Mammary epithelial cell (primary cell): Measurements from ENCODE around the gene ALPI.
"Not testable (repeated sequence)": the region's sequence is repeated elsewhere in the genome, so short reads cannot be mapped to it uniquely, and the experiment has no call there.

Source experiments
- EZH2 ChIP-seq: IDR thresholded peaks from 2 replicates; pipeline ENCODE4 v1.6.1; 2012; ENCODE audit warnings: low read length, inconsistent platforms, borderline replicate concordance
- TF ChIP-seq, protein P1 (sequence below), 2 donors: IDR thresholded peaks in 1 of 2; conservative IDR thresholded peaks in 1 of 2; 2 replicates each; pipeline ENCODE4 v1.5.1; 2011 to 2012; ENCODE audit warnings: inconsistent platforms in 2 of 2, low read length in 2 of 2, mild to moderate bottlenecking in 2 of 2, control low read depth in 1 of 2, low read depth in 1 of 2; ENCODE audit not compliant: insufficient read depth in 1 of 2; ENCODE audit errors: extremely low read depth in 1 of 2

DNA sequence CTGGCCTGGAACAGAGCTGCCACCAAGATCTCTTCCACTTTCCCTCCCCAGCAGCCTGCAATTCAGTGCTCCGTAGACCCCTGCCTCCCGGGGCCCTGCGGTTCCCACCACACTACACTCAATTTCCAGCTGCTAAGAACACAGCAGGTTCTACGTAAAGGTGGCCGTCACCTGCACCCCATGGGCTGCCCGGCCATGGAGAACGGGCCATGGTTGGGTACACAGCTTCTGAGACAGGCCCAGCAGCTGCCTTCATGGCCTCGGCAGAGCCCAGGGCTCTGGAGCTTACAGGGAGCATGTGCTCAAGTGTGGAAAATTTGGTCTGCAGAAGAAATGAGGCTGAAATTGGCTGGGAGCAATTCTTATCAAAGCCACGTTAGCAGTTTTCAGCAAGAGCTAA is 22.3 kb upstream of the ALPI start:
- TF ChIP-seq, protein P1, sequence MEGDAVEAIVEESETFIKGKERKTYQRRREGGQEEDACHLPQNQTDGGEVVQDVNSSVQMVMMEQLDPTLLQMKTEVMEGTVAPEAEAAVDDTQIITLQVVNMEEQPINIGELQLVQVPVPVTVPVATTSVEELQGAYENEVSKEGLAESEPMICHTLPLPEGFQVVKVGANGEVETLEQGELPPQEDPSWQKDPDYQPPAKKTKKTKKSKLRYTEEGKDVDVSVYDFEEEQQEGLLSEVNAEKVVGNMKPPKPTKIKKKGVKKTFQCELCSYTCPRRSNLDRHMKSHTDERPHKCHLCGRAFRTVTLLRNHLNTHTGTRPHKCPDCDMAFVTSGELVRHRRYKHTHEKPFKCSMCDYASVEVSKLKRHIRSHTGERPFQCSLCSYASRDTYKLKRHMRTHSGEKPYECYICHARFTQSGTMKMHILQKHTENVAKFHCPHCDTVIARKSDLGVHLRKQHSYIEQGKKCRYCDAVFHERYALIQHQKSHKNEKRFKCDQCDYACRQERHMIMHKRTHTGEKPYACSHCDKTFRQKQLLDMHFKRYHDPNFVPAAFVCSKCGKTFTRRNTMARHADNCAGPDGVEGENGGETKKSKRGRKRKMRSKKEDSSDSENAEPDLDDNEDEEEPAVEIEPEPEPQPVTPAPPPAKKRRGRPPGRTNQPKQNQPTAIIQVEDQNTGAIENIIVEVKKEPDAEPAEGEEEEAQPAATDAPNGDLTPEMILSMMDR (conservative IDR thresholded peaks at IDR 0.05 in 1 of 2, IDR thresholded peaks at IDR 0.05 in 1 of 2; ENCODE audit: extremely low read depth in 1 of 2, insufficient read depth in 1 of 2, low read depth in 1 of 2, low read length in 2 of 2), result not testable (repeated sequence)
- TF ChIP-seq EZH2, result not testable (repeated sequence)
